Neural progenitor cell (in vitro differentiated cells): ENCODE data around the gene MBLAC1. TPM values are rescaled to one million over a fixed set of nuclear protein-coding genes. Genes with fewer than 3 reads are reported as not detected.

Experiments
- DNase-seq: peaks from one replicate; pipeline ENCODE4 v3.0.0-alpha.2; 2016; ENCODE audit warnings: low spot score
- H2AFZ ChIP-seq: fragments of 200-600 bp; sonication (generic); replicated peaks from 2 replicates; pipeline ENCODE4 v1.6.1; 2016; ENCODE audit warnings: antibody characterized with exemption
- H3F3A ChIP-seq: fragments of 200-600 bp; sonication (generic); 2 replicates; pipeline ENCODE4 v1.6.1; 2016; ENCODE audit warnings: antibody characterized with exemption, low read depth
- H3K27ac ChIP-seq: fragments of 200-600 bp; sonication (generic); 2 replicates; pipeline ENCODE4 v1.5.1; 2016; ENCODE audit warnings: mild to moderate bottlenecking
- H3K27me3 ChIP-seq: fragments of 200-600 bp; sonication (generic); 2 replicates; pipeline ENCODE4 v1.6.1; 2016; ENCODE audit warnings: mild to moderate bottlenecking, moderate library complexity
- H3K36me3 ChIP-seq: fragments of 200-600 bp; sonication (generic); 2 replicates; pipeline ENCODE4 v1.5.1; 2016
- H3K4me1 ChIP-seq: fragments of 200-600 bp; sonication (generic); 2 replicates; pipeline ENCODE4 v1.6.1; 2016; ENCODE audit warnings: mixed run types
- H3K4me2 ChIP-seq: fragments of 200-600 bp; sonication (generic); 2 replicates; pipeline ENCODE4 v1.6.1; 2016
- H3K4me3 ChIP-seq: fragments of 200-600 bp; sonication (generic); 2 replicates; pipeline ENCODE4 v1.5.1; 2016
- H3K79me2 ChIP-seq: fragments of 200-600 bp; sonication (generic); 2 replicates; pipeline ENCODE4 v1.6.1; 2016; ENCODE audit warnings: low read depth
- H3K9ac ChIP-seq: fragments of 200-600 bp; sonication (generic); 2 replicates; pipeline ENCODE4 v1.6.1; 2016
- H3K9me3 ChIP-seq: fragments of 200-600 bp; sonication (generic); 2 replicates; pipeline ENCODE4 v1.5.1; 2016; ENCODE audit warnings: low read depth
- H4K20me1 ChIP-seq: fragments of 200-600 bp; sonication (generic); 2 replicates; pipeline ENCODE4 v1.6.1; 2016; ENCODE audit warnings: low read depth
- H3K27ac Mint-ChIP-seq: 3 replicates; pipeline ENCODE4 v1.8.0; 2021; ENCODE audit warnings: mixed read lengths
- H3K27me3 Mint-ChIP-seq: 2 replicates; pipeline ENCODE4 v1.8.0; 2022; ENCODE audit warnings: low read depth, mild to moderate bottlenecking, inconsistent platforms, moderate library complexity, mixed read lengths; ENCODE audit not compliant: insufficient read depth
- H3K36me3 Mint-ChIP-seq: 3 replicates; pipeline ENCODE4 v1.8.0; 2021; ENCODE audit warnings: mixed read lengths
- H3K4me1 Mint-ChIP-seq: 3 replicates; pipeline ENCODE4 v1.8.0; 2021; ENCODE audit warnings: mixed read lengths
- H3K4me3 Mint-ChIP-seq: 3 replicates; pipeline ENCODE4 v1.8.0; 2021; ENCODE audit warnings: mild to moderate bottlenecking, moderate library complexity, mixed read lengths
- H3K9me3 Mint-ChIP-seq: 3 replicates; pipeline ENCODE4 v1.8.0; 2020; ENCODE audit warnings: mixed read lengths
- EZH2 ChIP-seq: fragments of 200-600 bp; sonication (generic); IDR thresholded peaks from 2 replicates; pipeline ENCODE4 v1.6.1; 2017; ENCODE audit warnings: antibody characterized with exemption, mild to moderate bottlenecking, moderate library complexity
- EZH2phosphoT487 ChIP-seq: fragments of 200-600 bp; sonication (generic); IDR thresholded peaks from 2 replicates; pipeline ENCODE4 v1.6.1; 2017; ENCODE audit warnings: antibody characterized with exemption
- total RNA-seq: library from RNA; depleted of rRNA; stranded (reverse); fragments of >200 nt; gene quantifications from 2 replicates; pipeline ENCODE4 v1.2.3, GENCODE V29; 2015; ENCODE audit warnings: low replicate concordance
- TF ChIP-seq, protein P1 (sequence below): fragments of 200-600 bp; sonication (generic); IDR thresholded peaks from 2 replicates; pipeline ENCODE4 v1.5.1; 2017; ENCODE audit warnings: antibody characterized with exemption, mild to moderate bottlenecking

Gene MBLAC1
- total RNA-seq, 1 donor from 2014 or later = 1.6 TPM

DNA sequence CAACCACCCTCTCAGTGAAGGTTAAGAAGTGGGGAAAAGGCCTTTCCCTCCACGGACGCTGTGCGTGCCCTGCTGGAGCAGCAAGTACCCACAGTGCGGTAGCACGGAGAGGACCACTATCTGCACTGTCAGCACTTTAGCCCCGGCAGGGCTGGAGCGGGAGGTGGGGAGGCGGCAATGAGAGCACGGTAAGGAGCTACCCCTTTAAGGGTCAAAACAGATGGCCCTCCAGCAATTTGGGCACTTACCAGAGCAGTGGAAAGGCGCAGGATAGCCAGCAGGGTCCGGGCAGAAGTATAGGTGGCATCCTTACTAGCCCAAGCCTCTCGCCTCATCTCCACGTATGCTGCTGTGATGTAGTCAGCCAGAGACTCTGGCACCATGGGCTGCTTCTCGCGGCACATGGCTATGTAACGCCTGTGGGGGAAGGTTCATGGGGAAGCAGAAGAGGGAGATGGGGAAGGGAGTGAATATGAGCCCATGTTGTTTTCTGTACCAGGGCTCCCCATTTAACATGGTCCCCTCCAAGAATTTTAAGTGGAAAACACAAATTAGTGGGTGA is 32.8 kb upstream of the MBLAC1 start:
- peak overlapping the region; percentile 60 for H3K27ac ChIP-seq
- peaks cover 98% of the 10 kb centered on the region for H3F3A ChIP-seq
- Mint-ChIP-seq H3K4me3 (no peak overlapping the region), H3K27me3 (peaks cover 17% of the 10 kb centered on the region), H3K9me3 (no peaks in the 10 kb centered on the region), H3K27ac (no peak overlapping the region), H3K4me1 (peaks cover 34% of the 10 kb centered on the region), H3K36me3 (peaks cover 57% of the 10 kb centered on the region)
- peaks cover 19% of the 10 kb centered on the region for H3K36me3 ChIP-seq
- H4K20me1 ChIP-seq = peaks cover 63% of the 10 kb centered on the region
- no peak overlapping the region for H2AFZ ChIP-seq
- no peak overlapping the region for H3K9ac ChIP-seq
- no peak overlapping the region for H3K4me2 ChIP-seq
- H3K27me3 ChIP-seq = no peaks in the 10 kb centered on the region
- no peak for DNase-seq
- no peak overlapping the region for H3K4me3 ChIP-seq
- peaks cover 7% of the 10 kb centered on the region for H3K4me1 ChIP-seq
- TF ChIP-seq EZH2phosphoT487 (no peak), EZH2 (no peak)
- TF ChIP-seq, protein P1, sequence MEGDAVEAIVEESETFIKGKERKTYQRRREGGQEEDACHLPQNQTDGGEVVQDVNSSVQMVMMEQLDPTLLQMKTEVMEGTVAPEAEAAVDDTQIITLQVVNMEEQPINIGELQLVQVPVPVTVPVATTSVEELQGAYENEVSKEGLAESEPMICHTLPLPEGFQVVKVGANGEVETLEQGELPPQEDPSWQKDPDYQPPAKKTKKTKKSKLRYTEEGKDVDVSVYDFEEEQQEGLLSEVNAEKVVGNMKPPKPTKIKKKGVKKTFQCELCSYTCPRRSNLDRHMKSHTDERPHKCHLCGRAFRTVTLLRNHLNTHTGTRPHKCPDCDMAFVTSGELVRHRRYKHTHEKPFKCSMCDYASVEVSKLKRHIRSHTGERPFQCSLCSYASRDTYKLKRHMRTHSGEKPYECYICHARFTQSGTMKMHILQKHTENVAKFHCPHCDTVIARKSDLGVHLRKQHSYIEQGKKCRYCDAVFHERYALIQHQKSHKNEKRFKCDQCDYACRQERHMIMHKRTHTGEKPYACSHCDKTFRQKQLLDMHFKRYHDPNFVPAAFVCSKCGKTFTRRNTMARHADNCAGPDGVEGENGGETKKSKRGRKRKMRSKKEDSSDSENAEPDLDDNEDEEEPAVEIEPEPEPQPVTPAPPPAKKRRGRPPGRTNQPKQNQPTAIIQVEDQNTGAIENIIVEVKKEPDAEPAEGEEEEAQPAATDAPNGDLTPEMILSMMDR = no peak
- peaks cover 56% of the 10 kb centered on the region for H3K79me2 ChIP-seq
- no peaks in the 10 kb centered on the region for H3K9me3 ChIP-seq

DNA sequence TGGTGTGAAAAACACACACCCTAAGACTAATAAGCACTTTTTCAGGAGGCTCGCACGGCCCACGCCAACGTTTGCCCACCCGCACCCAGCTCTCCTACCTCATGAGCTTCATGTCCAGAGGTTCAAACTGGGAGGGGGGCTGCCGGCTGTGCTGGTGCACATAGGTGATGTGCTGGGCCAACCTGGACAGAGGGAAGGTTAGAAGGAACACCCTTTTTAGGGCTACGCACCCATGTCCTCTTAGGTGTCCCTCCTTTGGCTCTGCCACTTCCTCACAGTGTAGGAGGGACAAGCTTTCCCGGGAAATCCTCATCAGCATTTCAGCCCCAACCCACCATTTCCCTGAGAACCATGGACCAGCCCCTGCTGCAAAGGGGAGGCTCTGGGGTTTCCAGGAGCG is 31.5 kb upstream of the MBLAC1 start:
- Histone ChIP-seq H4K20me1 (peaks cover 76% of the 10 kb centered on the region), H3K27me3 (no peaks in the 10 kb centered on the region), H3K9me3 (no peaks in the 10 kb centered on the region), H3K79me2 (peaks cover 57% of the 10 kb centered on the region), H3F3A (peaks cover 98% of the 10 kb centered on the region), H3K27ac (peak overlapping the region; percentile 21), H3K36me3 (peaks cover 29% of the 10 kb centered on the region), H3K4me1 (peaks cover 14% of the 10 kb centered on the region), H3K9ac (no peak overlapping the region), H2AFZ (no peak overlapping the region), H3K4me2 (no peak overlapping the region), H3K4me3 (no peak overlapping the region)
- no peak overlapping the region for H3K27ac Mint-ChIP-seq
- H3K36me3 Mint-ChIP-seq = peaks cover 67% of the 10 kb centered on the region
- H3K9me3 Mint-ChIP-seq = no peaks in the 10 kb centered on the region
- TF ChIP-seq, protein P1 = no peak
- no peak for TF ChIP-seq EZH2phosphoT487
- TF ChIP-seq EZH2 = no peak
- H3K4me3 Mint-ChIP-seq = no peak overlapping the region
- DNase-seq = no peak
- H3K4me1 Mint-ChIP-seq = peaks cover 37% of the 10 kb centered on the region
- H3K27me3 Mint-ChIP-seq = peaks cover 21% of the 10 kb centered on the region

DNA sequence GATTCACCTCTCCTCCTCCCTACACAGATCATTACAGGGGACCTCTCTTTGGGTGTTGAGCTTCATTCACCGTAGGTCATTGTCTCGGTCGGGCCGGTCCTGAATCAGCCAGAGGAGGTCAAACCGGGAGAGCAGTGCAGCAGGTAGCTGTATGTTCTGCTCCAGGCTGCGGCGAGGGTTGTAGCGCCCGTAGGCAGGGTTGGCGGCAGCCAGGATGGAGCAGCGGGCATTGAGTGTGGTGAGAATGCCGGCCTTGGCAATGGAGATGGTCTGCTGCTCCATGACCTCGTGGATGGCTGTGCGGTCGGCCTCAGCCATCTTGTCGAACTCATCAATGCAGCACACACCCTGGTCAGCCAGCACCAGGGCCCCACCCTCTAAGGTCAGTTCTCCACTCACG is 31.1 kb upstream of the MBLAC1 start:
- no peak overlapping the region for H3K27ac Mint-ChIP-seq
- H3K4me3 ChIP-seq = no peak overlapping the region
- peaks cover 61% of the 10 kb centered on the region for H3K79me2 ChIP-seq
- peaks cover 96% of the 10 kb centered on the region for H3F3A ChIP-seq
- H3K27ac ChIP-seq = peak overlapping the region; percentile 21
- peaks cover 14% of the 10 kb centered on the region for H3K4me1 ChIP-seq
- TF ChIP-seq, protein P1 = no peak
- TF ChIP-seq EZH2 = no peak
- TF ChIP-seq EZH2phosphoT487 = no peak
- H3K4me1 Mint-ChIP-seq = peaks cover 32% of the 10 kb centered on the region
- H3K4me2 ChIP-seq = no peak overlapping the region
- no peak for DNase-seq
- no peaks in the 10 kb centered on the region for H3K9me3 ChIP-seq
- H3K36me3 ChIP-seq = peaks cover 29% of the 10 kb centered on the region
- H2AFZ ChIP-seq = no peak overlapping the region
- no peaks in the 10 kb centered on the region for H3K9me3 Mint-ChIP-seq
- H3K27me3 Mint-ChIP-seq = peaks cover 23% of the 10 kb centered on the region
- H3K4me3 Mint-ChIP-seq = peak overlapping the region; percentile 50
- no peaks in the 10 kb centered on the region for H3K27me3 ChIP-seq
- H3K9ac ChIP-seq = no peak overlapping the region
- peaks cover 76% of the 10 kb centered on the region for H4K20me1 ChIP-seq
- H3K36me3 Mint-ChIP-seq = peaks cover 64% of the 10 kb centered on the region
